ENCODE measurements around the gene TMEM40.

The TMEM40 gene

GRCh38 chr3:12775226-12775625 is 16.2 kb upstream of the TMEM40 start:
- DNase-seq, result no peak

GRCh38 chr3:12774619-12775018 is 15.6 kb upstream of the TMEM40 start:
- DNase-seq, result no peak

GRCh38 chr3:12773710-12774086 is 14.6 kb upstream of the TMEM40 start:
- DNase-seq, result no peak

- no peak for DNase-seq
Measured at GRCh38 chr3:12773030-12773709, 14.1 kb upstream of the TMEM40 start.

- no peak for DNase-seq
Measured at GRCh38 chr3:12772462-12772861, 13.4 kb upstream of the TMEM40 start.

- DNase-seq, result no peak
Measured at GRCh38 chr3:12771236-12771635, 12.2 kb upstream of the TMEM40 start.

DNA sequence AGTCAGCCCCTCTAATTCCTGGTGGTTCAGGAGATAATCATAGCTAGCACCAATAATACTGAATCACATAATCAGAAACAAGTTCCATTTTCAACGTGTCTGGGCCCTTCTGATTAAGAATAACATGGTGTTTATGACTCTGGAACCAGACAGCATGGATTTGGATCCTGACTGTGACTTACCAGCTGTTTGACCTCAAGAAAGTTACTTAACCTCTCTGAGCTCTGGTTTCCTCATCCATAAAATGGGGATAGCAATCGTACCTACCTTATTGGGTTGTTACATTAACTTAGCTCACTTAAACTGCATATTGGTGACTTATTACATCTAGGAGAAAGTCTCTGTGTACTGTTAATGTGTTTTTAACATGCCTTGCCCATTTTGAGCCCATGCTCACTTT is 10.7 kb upstream of the TMEM40 start:
- DNase-seq, result no peak

GRCh38 chr3:12768579-12769527 is 9.8 kb upstream of the TMEM40 start:
- no peak for DNase-seq

DNA sequence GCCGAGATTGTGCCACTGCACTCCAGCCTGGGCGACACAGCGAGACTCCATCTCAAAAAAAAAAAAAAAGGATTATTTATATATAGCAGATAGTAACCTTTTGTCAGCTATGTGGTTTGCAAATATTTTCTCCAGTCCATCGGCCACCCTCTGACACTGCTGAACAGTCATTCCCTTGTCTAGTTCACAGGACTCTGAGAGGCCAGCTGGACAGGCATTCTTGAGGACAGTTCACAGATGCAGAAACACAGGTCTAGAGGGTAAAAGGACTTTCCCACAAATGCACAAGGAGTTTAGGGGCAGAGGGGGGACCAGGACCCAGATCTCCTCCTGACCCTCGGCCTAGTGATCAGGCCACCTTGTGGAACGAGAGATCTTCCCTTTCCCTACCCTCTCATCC is 7.5 kb upstream of the TMEM40 start:
- no peak for DNase-seq

GRCh38 chr3:12764171-12764776 is 5.2 kb upstream of the TMEM40 start:
- no peak for DNase-seq

GRCh38 chr3:12759693-12760565 is 870 bp upstream of the TMEM40 start:
- no peak for DNase-seq

- no peak for DNase-seq
Measured at GRCh38 chr3:12758025-12758781, 856 bp downstream of the TMEM40 start.

- DNase-seq, result no peak
Measured at GRCh38 chr3:12756635-12757034, 2.4 kb downstream of the TMEM40 start.

DNA sequence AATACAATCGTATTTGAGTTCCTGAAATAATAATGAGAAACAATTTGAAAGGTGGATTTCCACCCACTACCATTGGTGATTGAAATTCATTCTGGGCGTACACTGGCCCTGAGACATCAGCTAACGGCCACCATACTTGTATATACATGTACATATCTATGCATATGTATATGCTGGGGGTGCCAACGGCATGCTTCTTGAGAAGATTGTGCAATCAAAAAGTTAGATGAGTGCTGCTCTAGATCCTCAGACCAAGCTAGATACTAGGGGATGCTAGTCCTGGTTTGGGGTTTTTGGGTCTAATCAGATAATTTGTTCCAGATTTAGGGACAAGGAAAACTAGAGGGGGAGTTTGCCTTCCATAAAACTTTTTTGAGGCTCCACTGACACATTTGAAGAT is 2.9 kb downstream of the TMEM40 start:
- no peak for DNase-seq

DNA sequence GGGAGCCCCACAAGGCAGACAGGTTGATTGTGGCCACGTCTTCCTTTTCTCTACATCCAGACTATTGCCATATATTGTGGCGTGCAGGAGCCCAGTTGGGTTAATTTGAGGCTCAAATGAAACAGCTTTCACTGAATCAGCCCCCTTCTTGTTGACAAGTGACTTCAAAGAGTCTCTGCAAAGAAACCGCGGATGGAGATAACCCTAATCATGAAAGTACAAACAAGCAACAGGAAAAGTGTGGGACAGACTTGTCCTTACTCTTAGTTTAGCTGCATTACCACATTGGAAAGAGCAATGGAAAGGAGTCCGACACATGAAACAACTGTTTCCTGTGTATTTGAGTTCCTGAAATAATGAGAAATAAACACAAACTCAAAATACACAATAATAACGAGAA is 3.3 kb downstream of the TMEM40 start:
- DNase-seq, result no peak

DNA sequence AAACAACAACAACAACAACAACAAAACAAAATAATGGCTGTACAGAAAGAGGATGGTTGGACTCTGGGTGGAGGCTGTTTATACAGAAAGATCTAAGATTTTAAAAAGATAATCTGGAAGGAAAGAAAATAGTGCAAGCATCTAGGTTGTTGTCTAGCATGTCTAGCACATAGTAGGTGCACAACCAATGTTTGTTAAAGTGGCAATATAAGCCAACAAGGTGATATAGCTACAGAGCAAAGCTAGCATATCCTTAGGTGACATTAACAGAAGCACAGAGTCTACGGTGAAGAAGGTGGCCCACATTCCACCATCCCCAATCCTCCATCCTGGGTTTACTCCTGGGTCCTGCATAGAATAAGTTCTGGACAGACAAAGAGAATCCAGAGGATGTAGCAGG is 4.7 kb downstream of the TMEM40 start:
- no peak for DNase-seq

DNA sequence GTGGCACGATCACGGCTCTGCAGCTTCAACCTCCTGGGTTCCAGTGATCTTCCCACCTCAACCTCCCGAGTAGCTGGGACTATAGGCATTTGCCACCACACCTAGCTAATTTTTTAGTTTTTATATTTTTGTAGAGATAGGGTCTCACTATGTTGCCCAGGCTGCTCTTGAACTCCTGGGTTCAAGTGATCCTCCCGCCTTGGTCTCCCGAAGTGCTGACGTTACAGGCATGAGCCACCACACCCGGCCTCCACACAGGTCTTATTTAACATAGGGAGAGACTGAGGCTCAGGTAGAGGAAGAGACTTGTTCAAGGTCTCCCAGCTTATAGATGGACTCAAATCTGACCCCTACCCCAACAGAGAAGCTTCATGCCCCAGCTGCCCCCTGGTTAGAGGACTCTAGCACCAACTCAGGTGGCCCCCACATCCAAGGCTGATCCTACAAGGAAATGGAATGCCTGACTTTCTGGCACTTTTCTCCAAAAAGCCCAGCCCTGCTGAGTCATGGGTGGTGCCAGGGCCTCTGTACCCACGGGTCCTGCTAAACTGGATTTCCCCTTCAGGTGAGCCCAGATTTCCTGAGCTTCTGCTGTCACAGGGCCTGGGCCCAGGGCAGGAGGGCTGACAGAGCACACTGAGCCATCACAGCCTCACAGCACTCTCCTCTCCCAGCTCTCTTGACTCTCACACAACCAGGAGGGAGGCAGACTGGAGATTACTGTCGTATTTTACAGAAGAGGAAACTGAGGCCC is 5.6 kb downstream of the TMEM40 start:
- DNase-seq, result no peak

DNA sequence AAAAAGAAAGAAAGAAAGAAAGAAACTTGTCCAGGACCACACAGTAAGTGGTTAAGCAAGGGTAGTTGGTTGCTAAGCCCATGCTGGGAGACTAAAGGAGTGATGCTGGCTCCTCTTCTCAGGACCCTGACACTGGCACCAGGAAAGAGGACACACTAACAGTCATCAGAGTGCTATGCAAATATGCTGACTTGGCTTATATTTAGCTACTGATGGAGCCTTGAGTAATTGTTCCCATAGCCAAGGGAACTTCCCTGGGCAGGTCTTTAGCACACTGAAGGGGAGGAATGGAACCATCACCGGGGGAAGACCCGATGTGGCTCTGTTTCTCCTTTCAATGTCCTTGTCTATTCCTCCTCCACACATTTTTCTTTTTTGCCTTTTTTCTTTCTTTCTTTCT is 6.2 kb downstream of the TMEM40 start:
- DNase-seq, result no peak

DNA sequence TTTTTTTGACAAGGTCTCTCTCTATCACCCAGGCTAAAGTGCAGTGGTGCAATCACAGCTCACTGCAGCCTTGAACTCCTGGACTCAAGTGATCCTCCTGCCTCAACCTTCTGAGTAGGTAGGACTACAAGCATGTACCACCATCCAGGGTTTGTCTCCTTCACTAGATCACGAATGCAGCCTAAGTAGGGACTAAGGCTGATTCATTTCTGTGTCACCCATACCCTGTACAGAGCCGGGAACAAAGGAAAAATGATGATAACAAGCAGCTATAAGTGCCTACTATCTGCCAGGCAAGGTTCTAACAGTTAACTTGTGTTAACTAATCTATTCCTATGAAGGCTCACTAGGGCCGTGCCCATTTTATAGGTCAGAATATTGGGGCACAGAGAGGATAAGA is 7.0 kb downstream of the TMEM40 start:
- no peak for DNase-seq

DNA sequence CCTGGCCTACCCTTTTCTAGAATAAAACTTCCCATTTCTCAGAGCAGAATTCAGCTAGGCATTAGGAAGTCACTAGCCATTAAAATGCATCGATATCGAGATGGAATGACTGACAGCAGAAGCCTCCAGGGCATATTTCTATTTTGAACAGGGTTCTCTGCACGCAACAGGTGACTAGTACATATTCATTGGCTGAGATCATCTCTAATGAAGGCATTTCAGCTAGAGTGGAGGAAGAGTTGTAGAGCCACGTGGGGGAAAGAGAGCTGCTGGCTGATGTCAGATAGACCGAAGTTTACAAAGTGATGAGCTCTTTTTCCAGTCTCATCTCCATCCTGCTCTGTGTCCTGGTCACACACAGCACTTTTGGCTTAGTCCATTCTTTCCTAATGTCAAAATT is 7.5 kb downstream of the TMEM40 start:
- DNase-seq, result no peak

- DNase-seq, result peak; percentile 70
Measured at GRCh38 chr3:12750658-12751071, 8.4 kb downstream of the TMEM40 start.
